Brain microvascular endothelial cell (primary cell): Measurements from ENCODE around the gene IFNAR1.
"Not testable (repeated sequence)": the region's sequence is repeated elsewhere in the genome, so short reads cannot be mapped to it uniquely, and the experiment has no call there.

Experiments
- DNase-seq: peaks from one replicate; pipeline ENCODE4 v3.0.0-alpha.2; 2020
- H3K27ac ChIP-seq: fragments of 250-450 bp; sonication (Bioruptor Pico); 2 replicates; pipeline ENCODE4 v1.5.1; 2020; ENCODE audit warnings: mild to moderate bottlenecking, moderate library complexity
- H3K27me3 ChIP-seq: fragments of 250-450 bp; sonication (Bioruptor Pico); replicated peaks from 2 replicates; pipeline ENCODE4 v1.5.1; 2020; ENCODE audit warnings: mild to moderate bottlenecking
- H3K36me3 ChIP-seq: fragments of 250-450 bp; sonication (Bioruptor Pico); replicated peaks from 2 replicates; pipeline ENCODE4 v1.5.1; 2020; ENCODE audit warnings: mild to moderate bottlenecking
- H3K4me3 ChIP-seq: 2 replicates; pipeline ENCODE4 v1.5.1; 2011; ENCODE audit warnings: low read depth, mild to moderate bottlenecking, control low read depth, low read length, moderate library complexity
- CTCF ChIP-seq: IDR thresholded peaks from 2 replicates; pipeline ENCODE4 v1.5.1; 2011; ENCODE audit warnings: low read depth, mild to moderate bottlenecking, moderate library complexity, low read length, control low read depth, inconsistent platforms; ENCODE audit errors: missing control alignments
- in situ Hi-C: cut with HindIII; loops from 2 replicates; pipeline ENCODE4 v1.10.0; 2017; ENCODE audit warnings: low sequenced_read_pairs, low pct_ligation_motif_present

IFNAR1 gene

GRCh38 chr21:33315946-33316710 is 8.6 kb upstream of the IFNAR1 start:
- no peak for TF ChIP-seq CTCF
- in situ Hi-C loops, result no loop called here
- Histone ChIP-seq H3K4me3 (no peak overlapping the region), H3K27ac (no peak overlapping the region), H3K36me3 (no peaks in the 10 kb centered on the region), H3K27me3 (no peaks in the 10 kb centered on the region)
- no peak for DNase-seq

DNA sequence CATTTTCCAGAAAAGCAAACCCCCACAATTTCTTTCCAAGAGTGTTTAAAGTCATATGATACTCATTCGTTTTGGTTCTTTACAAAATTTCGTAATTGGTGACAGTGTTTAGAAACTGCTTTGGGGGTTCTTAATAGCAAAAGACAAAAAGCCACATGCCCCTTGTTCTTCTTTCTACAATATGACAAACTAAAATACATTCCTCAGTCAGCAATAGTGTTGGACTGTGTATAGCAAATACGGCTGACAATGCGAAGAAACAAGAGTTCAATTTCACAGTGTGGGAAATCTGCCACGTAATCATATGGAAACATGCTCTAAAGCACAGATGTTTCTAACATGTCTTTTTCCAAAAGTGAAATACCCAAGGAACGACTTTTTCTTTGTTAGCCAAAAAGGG is 7.6 kb upstream of the IFNAR1 start:
- TF ChIP-seq CTCF, result no peak
- in situ Hi-C loops, result no loop called here
- no peak for DNase-seq

DNA sequence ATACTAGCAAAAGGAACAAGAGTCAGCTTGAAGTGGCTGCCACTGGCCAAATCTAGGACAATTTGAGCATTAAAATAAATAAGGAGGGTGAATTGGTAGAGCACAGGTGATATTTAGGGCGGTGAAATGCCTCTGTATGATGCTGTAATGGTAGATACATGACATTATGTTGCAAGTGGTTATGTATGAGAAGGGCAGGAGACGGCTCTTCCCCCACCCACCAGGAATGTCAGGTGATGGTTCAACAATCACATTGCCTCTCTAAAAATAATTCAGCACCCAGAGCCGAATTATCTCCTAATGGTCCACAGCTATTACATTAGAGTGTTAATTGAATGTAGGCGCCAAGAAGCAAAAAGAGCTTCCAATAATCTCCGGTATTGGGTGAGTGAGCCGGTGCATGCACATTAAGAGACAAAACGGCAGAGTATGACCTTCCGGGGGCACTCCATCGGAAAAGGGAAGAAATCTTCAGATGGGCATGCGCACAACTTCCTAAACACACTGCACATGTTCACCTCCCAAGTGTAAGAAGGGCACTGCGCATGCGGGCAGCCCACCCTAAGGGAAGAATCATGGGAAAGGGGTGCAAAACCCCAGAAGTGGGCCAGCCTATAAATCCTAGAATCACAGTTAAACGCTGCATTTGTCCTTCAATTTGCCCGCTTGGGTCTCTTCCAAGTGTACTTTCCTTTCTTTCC is 6.8 kb upstream of the IFNAR1 start:
- no peak for TF ChIP-seq CTCF
- H3K27ac ChIP-seq, result no peak overlapping the region
- H3K36me3 ChIP-seq, result no peaks in the 10 kb centered on the region
- no peaks in the 10 kb centered on the region for H3K27me3 ChIP-seq
- DNase-seq, result no peak
- in situ Hi-C loops, result no loop called here
- no peak overlapping the region for H3K4me3 ChIP-seq

More for the DNA sequence above, 7.6 kb upstream of the IFNAR1 start:
- Histone ChIP-seq H3K4me3 (no peak overlapping the region), H3K36me3 (no peaks in the 10 kb centered on the region), H3K27me3 (no peaks in the 10 kb centered on the region), H3K27ac (no peak overlapping the region)

- H3K27me3 ChIP-seq, DNase-seq, H3K4me3 ChIP-seq, H3K36me3 ChIP-seq, in situ Hi-C loops, H3K27ac ChIP-seq: not testable (repeated sequence)
Observed at GRCh38 chr21:33321005-33321404, 3.8 kb upstream of the IFNAR1 start.

GRCh38 chr21:33323610-33324009 is 1.2 kb upstream of the IFNAR1 start:
- in situ Hi-C loops, H3K36me3 ChIP-seq, H3K27me3 ChIP-seq, H3K4me3 ChIP-seq, H3K27ac ChIP-seq, DNase-seq: not testable (repeated sequence)

GRCh38 chr21:33325222-33326067 is 675 bp downstream of the IFNAR1 start:
- TF ChIP-seq CTCF, result no peak
- Histone ChIP-seq H3K4me3 (peak overlapping the region; percentile 97), H3K27ac (peak overlapping the region; percentile 95), H3K36me3 (no peaks in the 10 kb centered on the region), H3K27me3 (no peaks in the 10 kb centered on the region)
- DNase-seq, result peak; percentile 75
- in situ Hi-C loops, result no loop called here
